ENCODE results near the gene TMSB15B. TPM values are rescaled to one million over a fixed set of nuclear protein-coding genes. Genes with fewer than 3 reads are reported as not detected.

TMSB15B gene
- total RNA-seq, 1 donor from 2014 or later: 2.8 TPM

Other genes starting within 250 kb of the TMSB15B start
- gene PLP1, start 185.8 kb upstream of the TMSB15B start, total RNA-seq: 0.13 and 1.0 TPM in 2 replicates
- gene RAB9B, start 130.4 kb upstream of the TMSB15B start, total RNA-seq: 0.39 and 1.0 TPM in 2 replicates
- gene H2BW1, start 51.1 kb downstream of the TMSB15B start, total RNA-seq: not detected in 2 replicates
- gene H2BW2, start 77.3 kb downstream of the TMSB15B start, total RNA-seq: not detected in 2 replicates
- gene TMSB15C, start 113.6 kb downstream of the TMSB15B start, total RNA-seq: 4.7 and 10.9 TPM in 2 replicates
- 1.2 and 3.3 TPM in 2 replicates for gene ZCCHC18, start 149.9 kb downstream of the TMSB15B start, total RNA-seq
- 7.6 and 8.5 TPM in 2 replicates for gene SLC25A53, start 194.4 kb downstream of the TMSB15B start, total RNA-seq
- 22.6 and 23.5 TPM in 2 replicates for gene FAM199X, start 203.8 kb downstream of the TMSB15B start, total RNA-seq

Data from dermis microvascular lymphatic vessel endothelial cell (primary cell).